A673 (cell line): ENCODE data around the gene TOM1L2. TPM values are rescaled to one million over a fixed set of nuclear protein-coding genes. Genes with fewer than 3 reads are reported as not detected.

ENCODE experiments used
- BruUV-seq: library from RNA; stranded (reverse); fragments of 400-500 nt; replicated peaks from 2 replicates; lab custom pipeline; 2021; lab: Mats Ljungman, UMichigan
- CTCF ChIA-PET: fragments of 300-600 bp; sonication (Branson Sonifier 250); formaldehyde crosslinking; loops from one replicate; lab custom pipeline; 2022; ENCODE audit warnings: antibody characterized with exemption; lab: Charles Lee
- POLR2A ChIA-PET: fragments of 300-600 bp; sonication (Branson Sonifier 250); formaldehyde crosslinking; loops from one replicate; lab custom pipeline; 2022; ENCODE audit warnings: antibody characterized with exemption; ENCODE audit not compliant: low non-redundant PET; lab: Charles Lee
- DNase-seq: peaks from one replicate; pipeline ENCODE4 v3.0.0-alpha.2; 2015; ENCODE audit warnings: low spot score
- H3K27ac ChIP-seq: fragments of 200-600 bp; sonication (generic); 2 replicates; pipeline ENCODE4 v1.5.1; 2016; ENCODE audit warnings: mixed run types, low read depth, mild to moderate bottlenecking, mixed read lengths, antibody characterized with exemption, low read length; ENCODE audit not compliant: poor library complexity, severe bottlenecking
- H3K27me3 ChIP-seq: fragments of 200-600 bp; sonication (generic); replicated peaks from 2 replicates; pipeline ENCODE4 v1.6.1; 2017; ENCODE audit warnings: mixed run types, low read depth, mild to moderate bottlenecking, mixed read lengths, antibody characterized with exemption, low read length; ENCODE audit not compliant: insufficient read depth, poor library complexity
- H3K36me3 ChIP-seq: fragments of 200-600 bp; sonication (generic); 2 replicates; pipeline ENCODE4 v1.6.1; 2016; ENCODE audit warnings: mixed run types, mild to moderate bottlenecking, mixed read lengths, antibody characterized with exemption, low read length; ENCODE audit not compliant: insufficient read depth, poor library complexity, severe bottlenecking
- H3K4me1 ChIP-seq: fragments of 200-600 bp; sonication (generic); 2 replicates; pipeline ENCODE4 v1.6.1; 2017; ENCODE audit warnings: mixed run types, mild to moderate bottlenecking, mixed read lengths, antibody characterized with exemption, low read length; ENCODE audit not compliant: insufficient read depth, poor library complexity, severe bottlenecking
- H3K4me3 ChIP-seq: fragments of 200-600 bp; sonication (generic); 2 replicates; pipeline ENCODE4 v1.5.1; 2016; ENCODE audit warnings: low read depth, mixed run types, mild to moderate bottlenecking, mixed read lengths, low read length; ENCODE audit not compliant: poor library complexity, severe bottlenecking
- H3K9me3 ChIP-seq: fragments of 200-600 bp; sonication (generic); 2 replicates; pipeline ENCODE4 v1.6.1; 2016; ENCODE audit warnings: mixed run types, low read depth, mild to moderate bottlenecking, mixed read lengths, antibody characterized with exemption, low read length; ENCODE audit not compliant: poor library complexity, severe bottlenecking
- CTCF ChIP-seq: fragments of 300-800, 200-600 bp; sonication (generic); conservative IDR thresholded peaks from 2 replicates; pipeline ENCODE4 v1.5.1; 2017; ENCODE audit warnings: low read depth, mild to moderate bottlenecking, antibody characterized with exemption, low read length, moderate library complexity, mixed read lengths
- EZH2 ChIP-seq: fragments of 200-600 bp; sonication (generic); IDR thresholded peaks from 2 replicates; pipeline ENCODE4 v1.6.1; 2017; ENCODE audit warnings: borderline replicate concordance, low read depth, mild to moderate bottlenecking, mixed read lengths, antibody characterized with exemption, low read length; ENCODE audit not compliant: poor library complexity, severe bottlenecking
- intact Hi-C: fragments of 100-400 bp; cut with micrococcal nuclease; formaldehyde crosslinking; loops from one replicate; pipeline ENCODE4 v1.10.0; 2022; ENCODE audit not compliant: unreplicated experiment
- total RNA-seq: library from RNA; stranded (reverse); gene quantifications from 2 replicates; pipeline ENCODE4 v1.2.3, GENCODE V29; 2021

TOM1L2 gene
- total RNA-seq, 1 experiment from 2014 or later, result 10.0 TPM

GRCh38 chr17:17876959-17877528 lies 95.2 kb downstream of the TOM1L2 start:
- no TSS peak for BruUV-seq
- H3K27ac ChIP-seq, result peak overlapping the region; percentile 58
- no peaks in the 10 kb centered on the region for H3K9me3 ChIP-seq
- no peaks in the 10 kb centered on the region for H3K27me3 ChIP-seq
- intact Hi-C loops, result loop anchor here (5.0 kb wide), 1 partner anchor 155 kb away; no protein-coding TSS in a partner anchor
- DNase-seq, result no peak
- ChIA-PET CTCF (interaction anchor here (1.0 kb wide), 1 partner anchor 197 kb away, joined by 3 read pairs; no protein-coding TSS in a partner anchor), POLR2A (no interaction called here)
- no peak overlapping the region for H3K4me3 ChIP-seq
- no peaks in the 10 kb centered on the region for H3K36me3 ChIP-seq
- no peak for TF ChIP-seq CTCF
- no peak for TF ChIP-seq EZH2
- peaks cover 15% of the 10 kb centered on the region for H3K4me1 ChIP-seq

- intact Hi-C loops, result no loop called here
- ChIA-PET POLR2A (no interaction called here), CTCF (no interaction called here)
- Histone ChIP-seq H3K9me3 (no peaks in the 10 kb centered on the region), H3K27me3 (no peaks in the 10 kb centered on the region), H3K4me3 (no peak overlapping the region), H3K36me3 (no peaks in the 10 kb centered on the region), H3K27ac (no peak overlapping the region), H3K4me1 (peaks cover 18% of the 10 kb centered on the region)
- no peak for DNase-seq
- TF ChIP-seq CTCF, result no peak
- TF ChIP-seq EZH2, result no peak
- BruUV-seq, result no TSS peak
Observed at GRCh38 chr17:17874478-17874877, 97.7 kb downstream of the TOM1L2 start.

DNA sequence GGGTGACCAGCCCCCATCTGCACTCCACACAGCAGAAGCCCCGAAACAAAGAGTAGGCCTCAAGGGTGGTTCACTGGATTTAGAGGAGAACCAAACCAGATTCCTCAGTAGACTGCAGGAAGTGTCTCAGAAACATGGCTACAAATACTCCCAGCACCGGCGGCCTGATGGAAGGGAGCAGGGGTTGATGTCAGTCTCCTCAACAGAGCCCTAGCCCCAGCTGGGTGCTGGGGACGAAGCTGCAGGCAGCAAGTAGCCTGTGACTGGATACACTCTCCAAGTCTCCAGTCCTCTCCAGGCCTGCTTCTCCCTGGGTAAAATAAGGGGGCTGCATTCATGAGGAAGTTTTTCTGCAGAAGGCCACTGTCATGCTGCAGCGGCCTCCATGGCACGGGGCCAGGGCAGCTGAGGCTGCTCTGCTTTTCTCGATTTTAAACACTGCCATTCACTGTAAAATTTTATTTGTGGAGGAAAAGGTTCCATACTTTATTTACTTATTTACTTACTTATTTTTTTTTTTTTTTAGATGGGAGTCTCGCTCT lies 98.7 kb downstream of the TOM1L2 start:
- DNase-seq, result no peak
- ChIA-PET POLR2A (no interaction called here), CTCF (no interaction called here)
- H3K4me1 ChIP-seq, result peaks cover 28% of the 10 kb centered on the region
- intact Hi-C loops, result no loop called here
- H3K27ac ChIP-seq, result no peak overlapping the region
- no peaks in the 10 kb centered on the region for H3K36me3 ChIP-seq
- no peak overlapping the region for H3K4me3 ChIP-seq
- TF ChIP-seq EZH2 (no peak), CTCF (no peak)
- H3K27me3 ChIP-seq, result no peaks in the 10 kb centered on the region
- no TSS peak for BruUV-seq
- no peaks in the 10 kb centered on the region for H3K9me3 ChIP-seq
